Stomach (tissue), 4 donors: ENCODE results near the gene CEBPE.

Experiments
- CTCF ChIP-seq, 7 experiments: fragments of 450-650 bp in 4 of 7; fragments of 200-600 bp in 3 of 7; sonication (generic) in 3 of 7; IDR thresholded peaks; one replicate each; pipeline ENCODE4 v1.5.1; 2016 to 2019; ENCODE audit warnings: antibody characterized with exemption in 7 of 7, control low read depth in 2 of 7, mild to moderate bottlenecking in 1 of 7
- EP300 ChIP-seq: sonication (generic); formaldehyde crosslinking; IDR thresholded peaks from one replicate; pipeline ENCODE4 v1.6.1; 2017; ENCODE audit warnings: antibody characterized with exemption
- POLR2AphosphoS5 ChIP-seq, 3 donors: sonication (generic); formaldehyde crosslinking; IDR thresholded peaks; one replicate each; pipeline ENCODE4 v1.6.1; 2016; ENCODE audit warnings: antibody characterized with exemption in 3 of 3

DNA sequence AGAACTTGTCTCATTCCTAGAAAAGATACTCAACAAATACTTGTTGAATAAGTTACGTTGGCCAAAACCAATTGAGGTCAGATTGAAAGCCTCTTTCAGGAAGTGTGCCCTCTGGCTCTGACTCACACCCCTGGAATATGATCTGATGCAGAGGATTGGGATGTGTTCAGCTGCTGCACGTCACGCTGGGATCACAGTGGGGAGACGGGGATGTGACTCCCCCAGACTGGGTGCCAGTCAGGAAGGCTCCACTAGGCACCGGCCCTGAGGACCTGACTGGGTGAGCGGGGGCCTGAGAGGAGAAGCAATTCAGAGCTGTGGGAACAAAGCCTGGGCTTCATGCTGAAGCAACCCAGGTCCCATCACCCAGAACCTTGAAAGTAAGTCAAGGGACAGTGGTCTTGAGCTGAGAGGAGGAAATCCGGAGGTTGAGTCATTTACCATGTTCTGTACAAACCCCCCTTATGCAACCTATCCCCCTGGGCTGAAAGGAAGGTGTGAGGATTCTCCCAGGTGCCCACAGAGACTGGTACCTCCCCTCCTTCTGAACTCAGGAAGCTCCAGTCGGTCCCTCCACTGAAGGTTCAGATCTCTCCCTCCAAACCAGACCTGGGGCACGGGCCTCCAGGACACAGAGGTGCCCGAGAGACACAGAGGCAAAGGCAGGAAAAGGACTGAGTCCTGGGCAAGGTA is 3.9 kb downstream of the CEBPE start:
- TF ChIP-seq POLR2AphosphoS5 (IDR thresholded peaks at IDR 0.05) (peak in 1 of 3 donors; percentile 25), EP300 (no peak), CTCF (IDR thresholded peaks at IDR 0.05) (no peak)
